Suprapubic skin (tissue), 4 donors: ENCODE data around the gene DIP2C. TPM values are rescaled to one million over a fixed set of nuclear protein-coding genes. Genes with fewer than 3 reads are reported as not detected.
"Not testable (repeated sequence)": the region's sequence is repeated elsewhere in the genome, so short reads cannot be mapped to it uniquely, and the experiment has no call there.

Experiments used
- DNase-seq, 2 donors: peaks; one replicate each; pipeline ENCODE4 v3.0.0-alpha.2; 2019; ENCODE audit warnings: low spot score in 2 of 2
- H3K27ac ChIP-seq: fragments of 200-600 bp; sonication (generic); one replicate; pipeline ENCODE4 v1.5.1; 2019
- H3K27me3 ChIP-seq: fragments of 200-600 bp; sonication (generic); one replicate; pipeline ENCODE4 v1.5.1; 2019
- H3K36me3 ChIP-seq: fragments of 200-600 bp; sonication (generic); one replicate; pipeline ENCODE4 v1.5.1; 2019
- H3K4me1 ChIP-seq: fragments of 200-600 bp; sonication (generic); one replicate; pipeline ENCODE4 v1.5.1; 2019
- H3K4me3 ChIP-seq: fragments of 200-600 bp; sonication (generic); one replicate; pipeline ENCODE4 v1.5.1; 2019; ENCODE audit warnings: mild to moderate bottlenecking
- H3K9me3 ChIP-seq: fragments of 200-600 bp; sonication (generic); one replicate; pipeline ENCODE4 v1.5.1; 2019
- EP300 ChIP-seq: sonication (generic); formaldehyde crosslinking; IDR thresholded peaks from one replicate; pipeline ENCODE4 v1.6.1; 2017; ENCODE audit warnings: antibody characterized with exemption
- POLR2A ChIP-seq, 2 donors: fragments of 450-650 bp; IDR thresholded peaks; one replicate each; pipeline ENCODE4 v1.6.1; 2017; ENCODE audit warnings: antibody characterized with exemption in 2 of 2, mild to moderate bottlenecking in 2 of 2, moderate library complexity in 2 of 2
- POLR2AphosphoS5 ChIP-seq, 3 donors: sonication (generic); formaldehyde crosslinking; IDR thresholded peaks; one replicate each; pipeline ENCODE4 v1.6.1; 2017; ENCODE audit warnings: antibody characterized with exemption in 3 of 3
- WGBS: methylation state at CpG from one replicate; pipeline ENCODE4 v1.1.5; 2018; 5-methylcytosine and 5-hydroxymethylcytosine counted together
- total RNA-seq, 4 donors: library from RNA; depleted of rRNA; stranded (reverse); fragments of >200 nt; gene quantifications; one replicate each; pipeline ENCODE4 v1.1.0, GENCODE V29; 2016
- TF ChIP-seq, protein P1 (sequence below), 2 donors: fragments of 200-600 bp in 1 of 2; fragments of 450-650 bp in 1 of 2; sonication (generic) in 1 of 2; IDR thresholded peaks; one replicate each; pipeline ENCODE4 v1.5.1; 2016 to 2019; ENCODE audit warnings: antibody characterized with exemption in 2 of 2, mild to moderate bottlenecking in 1 of 2, moderate library complexity in 1 of 2

DIP2C gene
- total RNA-seq, 4 donors from 2014 or later = 6.7 to 23.3 (median 14.7) TPM

GRCh38 chr10:482848-483247, 206.6 kb downstream of the DIP2C start:
- TF ChIP-seq, protein P1, sequence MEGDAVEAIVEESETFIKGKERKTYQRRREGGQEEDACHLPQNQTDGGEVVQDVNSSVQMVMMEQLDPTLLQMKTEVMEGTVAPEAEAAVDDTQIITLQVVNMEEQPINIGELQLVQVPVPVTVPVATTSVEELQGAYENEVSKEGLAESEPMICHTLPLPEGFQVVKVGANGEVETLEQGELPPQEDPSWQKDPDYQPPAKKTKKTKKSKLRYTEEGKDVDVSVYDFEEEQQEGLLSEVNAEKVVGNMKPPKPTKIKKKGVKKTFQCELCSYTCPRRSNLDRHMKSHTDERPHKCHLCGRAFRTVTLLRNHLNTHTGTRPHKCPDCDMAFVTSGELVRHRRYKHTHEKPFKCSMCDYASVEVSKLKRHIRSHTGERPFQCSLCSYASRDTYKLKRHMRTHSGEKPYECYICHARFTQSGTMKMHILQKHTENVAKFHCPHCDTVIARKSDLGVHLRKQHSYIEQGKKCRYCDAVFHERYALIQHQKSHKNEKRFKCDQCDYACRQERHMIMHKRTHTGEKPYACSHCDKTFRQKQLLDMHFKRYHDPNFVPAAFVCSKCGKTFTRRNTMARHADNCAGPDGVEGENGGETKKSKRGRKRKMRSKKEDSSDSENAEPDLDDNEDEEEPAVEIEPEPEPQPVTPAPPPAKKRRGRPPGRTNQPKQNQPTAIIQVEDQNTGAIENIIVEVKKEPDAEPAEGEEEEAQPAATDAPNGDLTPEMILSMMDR (IDR thresholded peaks at IDR 0.05) = no peak
- TF ChIP-seq POLR2A (IDR thresholded peaks at IDR 0.05) (no peak), EP300 (no peak), POLR2AphosphoS5 (IDR thresholded peaks at IDR 0.05) (no peak)
- Histone ChIP-seq H3K4me3 (no peak overlapping the region), H3K27ac (no peak overlapping the region), H3K4me1 (peaks cover 22% of the 10 kb centered on the region), H3K9me3 (no peaks in the 10 kb centered on the region), H3K36me3 (peaks cover 6% of the 10 kb centered on the region), H3K27me3 (no peaks in the 10 kb centered on the region)
- DNase-seq = no peak
- 89% methylated on average over 10 of the region's 10 CpGs for WGBS

- DNase-seq = no peak
- Histone ChIP-seq H3K9me3 (no peaks in the 10 kb centered on the region), H3K27me3 (no peaks in the 10 kb centered on the region), H3K27ac (no peak overlapping the region), H3K36me3 (peaks cover 6% of the 10 kb centered on the region), H3K4me3 (no peak overlapping the region), H3K4me1 (peaks cover 22% of the 10 kb centered on the region)
- TF ChIP-seq, protein P1 (IDR thresholded peaks at IDR 0.05) = no peak
- TF ChIP-seq POLR2A (IDR thresholded peaks at IDR 0.05) (no peak), POLR2AphosphoS5 (IDR thresholded peaks at IDR 0.05) (no peak), EP300 (no peak)
- 92% methylated on average over 9 of the region's 16 CpGs for WGBS
Measured at GRCh38 chr10:482051-482501, 207.4 kb downstream of the DIP2C start.

- Histone ChIP-seq H3K9me3 (no peaks in the 10 kb centered on the region), H3K4me3 (no peak overlapping the region), H3K4me1 (peaks cover 17% of the 10 kb centered on the region), H3K27me3 (no peaks in the 10 kb centered on the region), H3K36me3 (peaks cover 6% of the 10 kb centered on the region), H3K27ac (no peak overlapping the region)
- 92% methylated on average over 15 of the region's 15 CpGs for WGBS
- TF ChIP-seq POLR2A (IDR thresholded peaks at IDR 0.05) (no peak), EP300 (no peak), POLR2AphosphoS5 (IDR thresholded peaks at IDR 0.05) (no peak)
- TF ChIP-seq, protein P1 (IDR thresholded peaks at IDR 0.05) = no peak
- no peak for DNase-seq
Measured at GRCh38 chr10:481628-482027, 207.8 kb downstream of the DIP2C start.

DNA sequence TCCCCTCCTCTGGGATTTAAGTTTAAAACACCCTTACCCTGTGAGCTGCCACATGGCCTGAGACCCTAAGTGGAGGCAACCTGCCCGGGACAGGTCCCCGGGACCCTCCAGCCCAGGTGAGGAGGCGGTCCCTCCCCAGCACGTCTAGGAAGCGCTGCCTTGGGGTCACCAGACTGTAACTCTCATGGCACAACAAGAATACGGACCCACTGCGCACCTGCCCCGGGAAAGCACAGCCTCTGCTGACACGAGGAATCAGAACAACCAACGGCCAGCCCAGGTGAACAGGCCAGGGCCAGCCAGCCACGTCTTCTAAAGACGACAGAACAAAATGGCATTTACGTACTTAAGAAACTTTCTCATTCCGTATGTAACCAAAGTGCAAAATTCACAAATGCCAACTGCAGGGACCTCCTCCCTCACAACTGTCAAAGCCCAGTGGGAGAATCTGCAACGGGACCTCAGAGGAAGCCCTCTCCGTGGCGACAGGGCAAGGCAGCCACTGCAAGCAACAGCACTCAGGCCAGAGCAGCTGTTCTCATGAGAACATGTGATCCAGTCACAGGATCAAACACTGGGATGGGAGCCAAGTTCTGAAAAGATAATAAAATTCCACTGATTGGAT, 208.4 kb downstream of the DIP2C start:
- H3K4me1 ChIP-seq = peaks cover 12% of the 10 kb centered on the region
- TF ChIP-seq POLR2AphosphoS5 (IDR thresholded peaks at IDR 0.05) (no peak), EP300 (no peak), POLR2A (IDR thresholded peaks at IDR 0.05) (no peak)
- TF ChIP-seq, protein P1 (IDR thresholded peaks at IDR 0.05) = no peak
- peaks cover 6% of the 10 kb centered on the region for H3K36me3 ChIP-seq
- 77% methylated on average over 17 of the region's 17 CpGs for WGBS
- no peaks in the 10 kb centered on the region for H3K9me3 ChIP-seq
- no peak overlapping the region for H3K27ac ChIP-seq
- no peaks in the 10 kb centered on the region for H3K27me3 ChIP-seq
- no peak overlapping the region for H3K4me3 ChIP-seq
- DNase-seq = no peak

DNA sequence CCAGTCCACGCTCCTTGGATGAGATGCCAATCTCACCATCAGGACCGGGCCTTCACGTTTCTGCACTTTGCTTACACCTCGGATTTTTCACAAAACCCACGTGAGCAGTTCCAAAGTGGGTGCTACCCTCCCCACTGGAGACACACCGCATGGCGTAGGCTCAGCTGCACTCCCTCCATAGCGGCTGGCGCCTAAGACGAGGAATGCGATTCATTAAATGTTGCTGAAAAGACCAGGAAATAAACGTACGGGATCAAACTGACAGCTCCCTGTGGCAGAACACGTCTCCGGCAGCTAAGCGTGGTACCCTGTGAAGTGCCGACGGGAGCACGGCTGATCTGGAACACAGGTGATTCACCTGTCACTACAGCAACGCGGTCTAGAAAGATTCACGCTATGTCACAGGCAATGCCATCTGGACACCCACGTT, 209.0 kb downstream of the DIP2C start:
- Histone ChIP-seq H3K27ac (no peak overlapping the region), H3K4me3 (no peak overlapping the region), H3K9me3 (no peaks in the 10 kb centered on the region), H3K4me1 (peaks cover 6% of the 10 kb centered on the region), H3K36me3 (peaks cover 6% of the 10 kb centered on the region), H3K27me3 (no peaks in the 10 kb centered on the region)
- 93% methylated on average over 23 of the region's 23 CpGs for WGBS
- no peak for TF ChIP-seq POLR2A (IDR thresholded peaks at IDR 0.05)
- TF ChIP-seq, protein P1 (IDR thresholded peaks at IDR 0.05) = no peak
- TF ChIP-seq EP300 = no peak
- no peak for TF ChIP-seq POLR2AphosphoS5 (IDR thresholded peaks at IDR 0.05)
- DNase-seq = no peak

DNA sequence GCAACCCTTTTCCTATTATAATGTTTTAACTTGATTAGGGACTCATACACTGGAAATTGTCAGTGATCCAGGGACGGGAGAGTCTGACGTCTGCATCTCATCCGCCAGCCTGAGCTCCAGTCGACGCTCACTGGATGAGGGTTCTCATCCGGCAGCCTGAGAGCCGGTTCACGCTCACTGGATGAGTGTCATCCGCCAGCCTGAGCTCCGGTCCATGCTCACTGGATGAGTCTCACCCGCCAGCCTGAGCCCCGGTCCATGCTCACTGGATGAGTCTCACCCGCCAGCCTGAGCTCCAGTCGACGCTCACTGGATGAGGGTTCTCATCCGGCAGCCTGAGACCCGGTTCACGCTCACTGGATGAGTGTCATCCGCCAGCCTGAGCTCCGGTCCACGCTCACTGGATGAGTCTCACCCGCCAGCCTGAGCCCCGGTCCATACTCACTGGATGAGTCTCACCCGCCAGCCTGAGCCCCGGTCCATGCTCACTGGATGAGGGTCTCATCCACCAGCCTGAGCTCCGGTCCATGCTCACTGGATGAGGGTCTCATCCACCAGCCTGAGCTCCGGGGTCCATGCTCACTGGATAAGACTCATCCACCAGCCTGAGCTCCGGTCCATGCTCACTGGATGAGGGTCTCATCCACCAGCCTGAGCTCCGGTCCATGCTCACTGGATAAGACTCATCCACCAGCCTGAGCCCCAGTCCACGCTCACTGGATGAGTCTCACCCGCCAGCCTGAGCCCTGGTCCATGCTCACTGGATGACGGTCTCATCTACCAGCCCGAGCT, 209.6 kb downstream of the DIP2C start:
- H3K36me3 ChIP-seq, H3K4me1 ChIP-seq, H3K4me3 ChIP-seq, H3K27me3 ChIP-seq, H3K27ac ChIP-seq, H3K9me3 ChIP-seq, DNase-seq: not testable (repeated sequence)
- WGBS = 96% methylated on average over 31 of the region's 33 CpGs
